Pancreas (tissue), 10 donors: ENCODE results near the gene LLGL2. TPM values are rescaled to one million over a fixed set of nuclear protein-coding genes. Genes with fewer than 3 reads are reported as not detected.

Experiments used
- ATAC-seq, 4 donors: fragments of 200-7000 bp; cut with Tn5 transposase; one replicate each; pipeline versions ENCODE4 v1.8.0 to v1.9.1; 2020; ENCODE audit warnings: mild to moderate bottlenecking in 4 of 4, moderate library complexity in 4 of 4
- DNase-seq, 6 donors: peaks; one replicate each; pipeline ENCODE4 v3.0.0-alpha.2; 2020
- FAIRE-seq: peaks from 2 replicates; lab custom pipeline; 2012; peaks lifted over from hg19 to GRCh38; lab: Jason Lieb, UNC
- H3K27ac ChIP-seq, 4 donors: fragments of 200-600 bp; sonication (generic); 1 replicate in 3 of 4; 2 replicates in 1 of 4; pipeline versions ENCODE4 v1.5.0 to v1.8.0; 2020
- H3K27me3 ChIP-seq, 4 donors: fragments of 200-600 bp; one replicate each; pipeline ENCODE4 v1.8.0; 2021
- H3K36me3 ChIP-seq, 3 donors: fragments of 200-600 bp; sonication (generic) in 1 of 3; one replicate each; pipeline versions ENCODE4 v1.5.0 to v1.8.0; 2020 to 2021
- H3K4me1 ChIP-seq, 3 donors: fragments of 200-600 bp; one replicate each; pipeline ENCODE4 v1.8.0; 2021
- H3K4me3 ChIP-seq, 4 donors: fragments of 200-600 bp; sonication (generic) in 2 of 4; one replicate each; pipeline versions ENCODE4 v1.5.0 to v1.8.0; 2020 to 2021
- H3K9me3 ChIP-seq, 4 donors: fragments of 200-600 bp; one replicate each; pipeline ENCODE4 v1.8.0; 2021
- CTCF ChIP-seq, 4 donors: fragments of 200-600 bp; sonication (generic) in 3 of 4; IDR thresholded peaks; one replicate each; pipeline versions ENCODE4 v1.5.0 to v1.8.0; 2021; ENCODE audit warnings: antibody characterized with exemption in 4 of 4
- WGBS, 2 donors: extraction: QIAGEN DNeasy Blood & Tissue Kit; methylation state at CpG; one replicate each; pipeline ENCODE4 v1.1.7; 2013; 5-methylcytosine and 5-hydroxymethylcytosine counted together
- intact Hi-C, 3 donors: fragments of 100-400 bp; cut with DNase I; formaldehyde crosslinking; loops; one replicate each; pipeline versions ENCODE4 v1.11.1 to v1.14.2; 2022
- polyA plus RNA-seq, 2 donors: library from polyadenylated mRNA; stranded (reverse); fragments of 200-250 nt; gene quantifications; one replicate each; pipeline ENCODE4 v1.2.3, GENCODE V29; 2013
- total RNA-seq, 6 donors: library from RNA; stranded (reverse); fragmentation: NEBNext Ultra II Directional in 4 of 6; extraction: Animal tissue kit (Norgen Biotek cat#: 25700) in 4 of 6; gene quantifications; one replicate each; pipeline versions ENCODE4 v1.2.1 to v1.2.4, GENCODE V29; 2021 to 2023
- donor health status: healthy with polysubstance abuse.
- donor health status: DM: no; HTN: no; CAD: no; lungs with moderate emphysema.
- donor health status: DM: no; HTN: no; CAD: no.
- donor health status: control.
- donor health status: control.
- donor health status: Bipolar disorder and iron deficiency.
- donor health status: DM: yes; HTN: yes; CAD: no.
- donor health status: DM: no; HTN: no; CAD: no.
- donor health status: DM: no; HTN: no; CAD: no.
- donor health status: DM: yes; HTN: yes; CAD: no.

LLGL2 gene
- total and polyA plus RNA-seq, 8 donors: 87.8 to 296 (median 112) TPM

GRCh38 chr17:75506134-75506533, 19.4 kb upstream of the LLGL2 start:
- H3K36me3 ChIP-seq: peaks cover 0 to 10% (median 0%) of the 10 kb centered on the region in 3 donors
- 92 to 93% methylated on average over 21 of the region's 21 CpGs for whole genome bisulfite sequencing, 2 donors
- intact Hi-C loops: no loop called here
- DNase-seq (no peak), FAIRE-seq (no peak), ATAC-seq (no peak)
- TF ChIP-seq CTCF (IDR thresholded peaks at IDR 0.05): no peak
- H3K4me1 ChIP-seq: peaks cover 0 to 1% (median 0%) of the 10 kb centered on the region in 3 donors
- H3K27me3 ChIP-seq: no peaks in the 10 kb centered on the region
- no peaks in the 10 kb centered on the region for H3K9me3 ChIP-seq
- no peak overlapping the region for H3K27ac ChIP-seq
- H3K4me3 ChIP-seq: no peak overlapping the region

- H3K4me1 ChIP-seq: peaks cover 0 to 9% (median 3%) of the 10 kb centered on the region in 3 donors
- no peak for DNase-seq
- intact Hi-C loops: no loop called here
- FAIRE-seq: no peak
- no peak for TF ChIP-seq CTCF (IDR thresholded peaks at IDR 0.05)
- H3K4me3 ChIP-seq: no peak overlapping the region
- H3K27ac ChIP-seq: no peak overlapping the region
- H3K36me3 ChIP-seq: peaks cover 0 to 6% (median 0%) of the 10 kb centered on the region in 3 donors
- H3K9me3 ChIP-seq: no peaks in the 10 kb centered on the region
- no peak for ATAC-seq
- H3K27me3 ChIP-seq: no peaks in the 10 kb centered on the region
- WGBS, 2 donors: 94 to 95% methylated on average over 20 of the region's 20 CpGs
Measured at GRCh38 chr17:75506888-75507287, 18.6 kb upstream of the LLGL2 start.

- H3K27ac ChIP-seq: no peak overlapping the region
- H3K4me3 ChIP-seq: no peak overlapping the region
- H3K9me3 ChIP-seq: no peaks in the 10 kb centered on the region
- H3K4me1 ChIP-seq: peaks cover 0 to 17% (median 8%) of the 10 kb centered on the region in 3 donors
- WGBS, 2 donors: 83 to 88% methylated on average over 22 to 27 of the region's 27 CpGs
- DNase-seq (no peak), ATAC-seq (no peak), FAIRE-seq (no peak)
- H3K36me3 ChIP-seq: peaks cover 0 to 6% (median 0%) of the 10 kb centered on the region in 3 donors
- no peak for TF ChIP-seq CTCF (IDR thresholded peaks at IDR 0.05)
- intact Hi-C loops: no loop called here
- H3K27me3 ChIP-seq: no peaks in the 10 kb centered on the region
Measured at GRCh38 chr17:75507733-75508719, 17.5 kb upstream of the LLGL2 start.

- Histone ChIP-seq H3K4me1 (peaks cover 0 to 23% (median 8%) of the 10 kb centered on the region in 3 donors), H3K27ac (no peak overlapping the region), H3K27me3 (no peaks in the 10 kb centered on the region), H3K36me3 (peaks cover 0 to 6% (median 0%) of the 10 kb centered on the region in 3 donors), H3K4me3 (no peak overlapping the region), H3K9me3 (no peaks in the 10 kb centered on the region)
- ATAC-seq (no peak), DNase-seq (peak in 1 of 6 donors; percentile 60), FAIRE-seq (no peak)
- no peak for TF ChIP-seq CTCF (IDR thresholded peaks at IDR 0.05)
- WGBS, 2 donors: 65 to 67% methylated on average over 5 of the region's 5 CpGs
- intact Hi-C loops: no loop called here
Measured at GRCh38 chr17:75508931-75509361, 16.6 kb upstream of the LLGL2 start.
